ENCODE data around the gene PADI2. TPM values are rescaled to one million over a fixed set of nuclear protein-coding genes. Genes with fewer than 3 reads are reported as not detected.

PADI2 gene
- total RNA-seq, 2 donors from 2014 or later = 1.00 to 1.6 TPM

Other genes with a start within 250 kb of the PADI2 start
- gene RNU1-2, start 223.5 kb downstream of the PADI2 start, total RNA-seq = over 10,000 TPM; 12,584 to 18,986 TPM
- gene CROCC, start 197.5 kb downstream of the PADI2 start, total RNA-seq = 10 to 100 TPM; 12.6 to 21.6 TPM
- gene MFAP2, start 138.8 kb downstream of the PADI2 start, total RNA-seq = 10 to 100 TPM; 39.0 to 52.1 TPM
- gene ATP13A2, start 107.5 kb downstream of the PADI2 start, total RNA-seq = 10 to 100 TPM; 20.2 to 27.6 TPM
- 10 to 100 TPM; 77.7 to 80.5 TPM for gene SDHB, start 65.4 kb downstream of the PADI2 start, total RNA-seq
- gene PADI1, start 85.7 kb upstream of the PADI2 start, total RNA-seq = not detected
- gene PADI3, start 129.6 kb upstream of the PADI2 start, total RNA-seq = not detected
- 1 to 10 TPM in 1 of 2 donors, under 1 TPM in 1; 0.48 to 6.3 TPM for gene PADI4, start 188.7 kb upstream of the PADI2 start, total RNA-seq